ENCODE results near the gene RNF31. TPM values are rescaled to one million over a fixed set of nuclear protein-coding genes. Genes with fewer than 3 reads are reported as not detected.

Gene RNF31
- total RNA-seq, 2 experiments from 2014 or later, result 46.0 to 57.8 TPM

GRCh38 chr14:24123424-24124417 lies 23.6 kb upstream of the RNF31 start:
- H3K27me3 Mint-ChIP-seq, result no peaks in the 10 kb centered on the region
- Histone ChIP-seq H3K9me3 (ENCODE audit: control insufficient read depth in 1 of 2, insufficient read depth in 1 of 2, low read length in 2 of 2) (no peaks in the 10 kb centered on the region), H3K4me3 (ENCODE audit: low read length) (no peak overlapping the region), H3K36me3 (ENCODE audit: insufficient read depth, low read length) (peaks cover 53% of the 10 kb centered on the region), H3K27ac (ENCODE audit: low read depth in 1 of 2, low read length in 2 of 2) (no peak overlapping the region), H3K27me3 (ENCODE audit: control insufficient read depth in 1 of 2, insufficient read depth in 2 of 2, low read length in 2 of 2) (no peaks in the 10 kb centered on the region), H3K4me1 (ENCODE audit: insufficient read depth, low read length) (peaks cover 2% of the 10 kb centered on the region)
- H3K27ac Mint-ChIP-seq, result no peak overlapping the region
- no peak for TF ChIP-seq CTCF (IDR thresholded peaks at IDR 0.05)
- peaks cover 6% of the 10 kb centered on the region for H3K4me1 Mint-ChIP-seq (ENCODE audit: low read depth)
- ChIA-PET POLR2A (interaction anchor here (1.1 to 6.2 kb wide), 3 partner anchors 9 to 37 kb away, joined by 4 to 33 read pairs (median 6); partner anchors contain the start of genes DCAF11, IRF9, NRL and PSME1), CTCF (no interaction called here)
- DNase-seq (no peak), ATAC-seq (ENCODE audit: poor library complexity) (no peak)
- H3K4me3 Mint-ChIP-seq, result no peak overlapping the region
- intact Hi-C loops (cut with DNase I, micrococcal nuclease), result no loop called here
- no peaks in the 10 kb centered on the region for H3K9me3 Mint-ChIP-seq
- peaks cover 62% of the 10 kb centered on the region for H3K36me3 Mint-ChIP-seq (ENCODE audit: low read depth)

- Histone ChIP-seq H3K36me3 (ENCODE audit: insufficient read depth, low read length) (peaks cover 23% of the 10 kb centered on the region), H3K4me3 (ENCODE audit: low read length) (no peak overlapping the region), H3K4me1 (ENCODE audit: insufficient read depth, low read length) (peaks cover 6% of the 10 kb centered on the region), H3K9me3 (ENCODE audit: control insufficient read depth in 1 of 2, insufficient read depth in 1 of 2, low read length in 2 of 2) (no peaks in the 10 kb centered on the region), H3K27me3 (ENCODE audit: control insufficient read depth in 1 of 2, insufficient read depth in 2 of 2, low read length in 2 of 2) (no peaks in the 10 kb centered on the region), H3K27ac (ENCODE audit: low read depth in 1 of 2, low read length in 2 of 2) (no peak overlapping the region)
- Mint-ChIP-seq H3K27ac (no peak overlapping the region), H3K4me1 (ENCODE audit: low read depth) (peaks cover 8% of the 10 kb centered on the region), H3K4me3 (no peak overlapping the region), H3K36me3 (ENCODE audit: low read depth) (peaks cover 33% of the 10 kb centered on the region), H3K27me3 (no peaks in the 10 kb centered on the region), H3K9me3 (no peaks in the 10 kb centered on the region)
- CTCF ChIA-PET, result interaction anchor here (2.8 kb wide), 1 partner anchor 18 kb away, joined by 11 read pairs; no protein-coding TSS in a partner anchor
- no peak for ATAC-seq (ENCODE audit: poor library complexity)
- POLR2A ChIA-PET, result interaction anchor here (1.8 to 6.2 kb wide), 3 partner anchors 9 to 18 kb away, joined by 6 to 33 read pairs (median 6); partner anchors contain the start of genes DCAF11, NRL and PSME1
- TF ChIP-seq CTCF (IDR thresholded peaks at IDR 0.05), result no peak
- intact Hi-C loops (cut with DNase I, micrococcal nuclease), result no loop called here
- no peak for DNase-seq
Measured at GRCh38 chr14:24126939-24127338, 20.4 kb upstream of the RNF31 start.

- H3K9me3 Mint-ChIP-seq, result no peaks in the 10 kb centered on the region
- intact Hi-C loops (cut with DNase I, micrococcal nuclease), result no loop called here
- POLR2A ChIA-PET, result interaction anchor here (1.8 to 6.2 kb wide), 3 partner anchors 8 to 19 kb away, joined by 6 to 33 read pairs (median 6); partner anchors contain the start of genes DCAF11, NRL and PSME1
- H3K4me1 ChIP-seq (ENCODE audit: insufficient read depth, low read length), result peaks cover 13% of the 10 kb centered on the region
- H3K4me1 Mint-ChIP-seq (ENCODE audit: low read depth), result peaks cover 16% of the 10 kb centered on the region
- ATAC-seq (ENCODE audit: poor library complexity) (no peak), DNase-seq (no peak)
- H3K27ac Mint-ChIP-seq, result no peak overlapping the region
- TF ChIP-seq CTCF (IDR thresholded peaks at IDR 0.05), result no peak
- H3K27me3 ChIP-seq (ENCODE audit: control insufficient read depth in 1 of 2, insufficient read depth in 2 of 2, low read length in 2 of 2), result no peaks in the 10 kb centered on the region
- H3K4me3 ChIP-seq (ENCODE audit: low read length), result no peak overlapping the region
- H3K9me3 ChIP-seq (ENCODE audit: control insufficient read depth in 1 of 2, insufficient read depth in 1 of 2, low read length in 2 of 2), result no peaks in the 10 kb centered on the region
- H3K36me3 Mint-ChIP-seq (ENCODE audit: low read depth), result peaks cover 26% of the 10 kb centered on the region
- peaks cover 18% of the 10 kb centered on the region for H3K36me3 ChIP-seq (ENCODE audit: insufficient read depth, low read length)
- H3K4me3 Mint-ChIP-seq, result no peak overlapping the region
- CTCF ChIA-PET, result interaction anchor here (2.8 kb wide), 1 partner anchor 19 kb away, joined by 11 read pairs; no protein-coding TSS in a partner anchor
- H3K27ac ChIP-seq (ENCODE audit: low read depth in 1 of 2, low read length in 2 of 2), result no peak overlapping the region
- no peaks in the 10 kb centered on the region for H3K27me3 Mint-ChIP-seq
Measured at GRCh38 chr14:24127673-24128072, 19.6 kb upstream of the RNF31 start.
